WTC11 (cell line): ENCODE data around the gene WWOX. TPM values are rescaled to one million over a fixed set of nuclear protein-coding genes. Genes with fewer than 3 reads are reported as not detected.

Source experiments
- ATAC-seq: fragments of 200-7000 bp; cut with Tn5 transposase; 2 replicates; pipeline ENCODE4 v1.10.0; 2021; ENCODE audit warnings: mild to moderate bottlenecking, moderate library complexity
- CTCF ChIA-PET: fragments of 300-600 bp; sonication (Branson Sonifier 250); formaldehyde crosslinking; loops from one replicate; lab custom pipeline; 2021; ENCODE audit warnings: antibody characterized with exemption; lab: Charles Lee
- POLR2A ChIA-PET: fragments of 350-600 bp; sonication (Branson Sonifier 250); formaldehyde crosslinking; loops from one replicate; lab custom pipeline; 2021; ENCODE audit warnings: antibody characterized with exemption; lab: Charles Lee
- DNase-seq: peaks from one replicate; pipeline ENCODE4 v3.0.0; 2021; ENCODE audit warnings: low spot score
- H3K27ac Mint-ChIP-seq: 2 replicates; pipeline ENCODE4 v1.8.0; 2021; ENCODE audit warnings: mixed read lengths
- H3K27me3 Mint-ChIP-seq: 2 replicates; pipeline ENCODE4 v1.8.0; 2021; ENCODE audit warnings: low read depth, mild to moderate bottlenecking, moderate library complexity, mixed read lengths
- H3K36me3 Mint-ChIP-seq: 2 replicates; pipeline ENCODE4 v1.8.0; 2021; ENCODE audit warnings: mixed read lengths
- H3K4me1 Mint-ChIP-seq: 2 replicates; pipeline ENCODE4 v1.8.0; 2022; ENCODE audit warnings: mixed read lengths
- H3K4me3 Mint-ChIP-seq: 2 replicates; pipeline ENCODE4 v1.8.0; 2021; ENCODE audit warnings: mild to moderate bottlenecking, moderate library complexity, mixed read lengths
- H3K9me3 Mint-ChIP-seq: 2 replicates; pipeline ENCODE4 v1.8.0; 2021; ENCODE audit warnings: mixed read lengths
- ATF1 ChIP-seq: sonication (generic); formaldehyde crosslinking; IDR thresholded peaks from 2 replicates; pipeline ENCODE4 v1.8.1; 2023; ENCODE audit warnings: mild to moderate bottlenecking, moderate library complexity, missing genetic modification reagents
- EMX1 ChIP-seq: fragments of 250-450 bp; sonication (Bioruptor Pico); IDR thresholded peaks from 2 replicates; pipeline ENCODE4 v1.8.0; 2021; ENCODE audit warnings: mild to moderate bottlenecking
- JUN ChIP-seq: sonication (generic); formaldehyde crosslinking; IDR thresholded peaks from 2 replicates; pipeline ENCODE4 v1.8.0; 2023; ENCODE audit warnings: mild to moderate bottlenecking, missing genetic modification reagents
- KAT7 ChIP-seq: sonication (generic); formaldehyde crosslinking; IDR thresholded peaks from 2 replicates; pipeline ENCODE4 v1.8.1; 2023; ENCODE audit warnings: missing genetic modification reagents, mild to moderate bottlenecking, borderline replicate concordance
- MXD4 ChIP-seq: fragments of 250-450 bp; sonication (Bioruptor Pico); IDR thresholded peaks from 2 replicates; pipeline ENCODE4 v1.8.0; 2021; ENCODE audit warnings: mild to moderate bottlenecking, moderate library complexity, borderline replicate concordance
- SOX15 ChIP-seq: fragments of 250-450 bp; sonication (Bioruptor Pico); IDR thresholded peaks from 2 replicates; pipeline ENCODE4 v1.9.0; 2021; ENCODE audit warnings: mild to moderate bottlenecking
- ZBTB21 ChIP-seq: sonication (generic); formaldehyde crosslinking; IDR thresholded peaks from 2 replicates; pipeline ENCODE4 v1.8.1; 2023; ENCODE audit warnings: mild to moderate bottlenecking, missing genetic modification reagents, borderline replicate concordance
- ZNF121 ChIP-seq: sonication (generic); formaldehyde crosslinking; IDR thresholded peaks from 2 replicates; pipeline ENCODE4 v1.8.0; 2023; ENCODE audit warnings: missing genetic modification reagents
- ZNF232 ChIP-seq: sonication (generic); formaldehyde crosslinking; IDR thresholded peaks from 2 replicates; pipeline ENCODE4 v1.8.0; 2022; ENCODE audit warnings: mild to moderate bottlenecking, missing genetic modification reagents
- total RNA-seq: library from RNA; stranded (reverse); gene quantifications from 3 replicates; pipeline ENCODE4 v1.2.3, GENCODE V29; 2021
- TF ChIP-seq, protein P1 (sequence below): sonication (generic); formaldehyde crosslinking; IDR thresholded peaks from 2 replicates; pipeline ENCODE4 v1.8.1; 2023; ENCODE audit warnings: mild to moderate bottlenecking, missing genetic modification reagents, moderate library complexity
- TF ChIP-seq, protein P2 (sequence below): sonication (generic); formaldehyde crosslinking; IDR thresholded peaks from 2 replicates; pipeline ENCODE4 v1.8.1; 2022; ENCODE audit warnings: missing genetic modification reagents, borderline replicate concordance
- TF ChIP-seq, protein P3 (sequence below): fragments of 250-450 bp; sonication (Bioruptor Pico); IDR thresholded peaks from 2 replicates; pipeline ENCODE4 v1.8.0; 2021; ENCODE audit warnings: mild to moderate bottlenecking
- TF ChIP-seq, protein P4 (sequence below): sonication (generic); formaldehyde crosslinking; IDR thresholded peaks from 2 replicates; pipeline ENCODE4 v1.8.1; 2022; ENCODE audit warnings: mild to moderate bottlenecking, missing genetic modification reagents, moderate library complexity, borderline replicate concordance
- TF ChIP-seq, protein P5 (sequence below): sonication (generic); formaldehyde crosslinking; IDR thresholded peaks from 2 replicates; pipeline ENCODE4 v1.8.1; 2023; ENCODE audit warnings: mild to moderate bottlenecking, missing genetic modification reagents, borderline replicate concordance
- TF ChIP-seq, protein P6 (sequence below): sonication (generic); formaldehyde crosslinking; IDR thresholded peaks from 2 replicates; pipeline ENCODE4 v1.8.0; 2022; ENCODE audit warnings: mild to moderate bottlenecking, missing genetic modification reagents

The WWOX gene
- total RNA-seq, 1 experiment from 2014 or later, result 15.7 TPM

DNA sequence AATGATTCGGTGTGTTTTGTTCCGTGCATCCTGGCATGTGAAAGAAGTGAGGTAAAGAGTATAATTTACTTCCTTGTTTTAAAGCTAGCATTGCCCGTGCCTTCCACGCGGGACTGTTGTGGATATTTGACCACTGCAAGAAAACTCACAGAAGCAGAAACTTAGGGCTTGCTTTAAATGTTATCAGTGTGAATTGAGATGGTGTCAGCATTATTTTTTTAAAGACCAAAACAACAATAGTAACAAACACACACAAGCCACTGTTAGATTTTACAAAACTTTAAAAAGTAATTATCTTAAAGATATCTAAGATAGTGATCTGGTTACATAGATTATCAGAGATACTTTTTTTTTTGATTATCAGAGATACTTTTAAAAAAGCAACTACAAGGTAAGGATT, 47.4 kb downstream of the WWOX start (continued):
- TF ChIP-seq JUN (CRISPR knock-in tag), result no peak
- no peak for TF ChIP-seq SOX15 (CRISPR knock-in tag)

DNA sequence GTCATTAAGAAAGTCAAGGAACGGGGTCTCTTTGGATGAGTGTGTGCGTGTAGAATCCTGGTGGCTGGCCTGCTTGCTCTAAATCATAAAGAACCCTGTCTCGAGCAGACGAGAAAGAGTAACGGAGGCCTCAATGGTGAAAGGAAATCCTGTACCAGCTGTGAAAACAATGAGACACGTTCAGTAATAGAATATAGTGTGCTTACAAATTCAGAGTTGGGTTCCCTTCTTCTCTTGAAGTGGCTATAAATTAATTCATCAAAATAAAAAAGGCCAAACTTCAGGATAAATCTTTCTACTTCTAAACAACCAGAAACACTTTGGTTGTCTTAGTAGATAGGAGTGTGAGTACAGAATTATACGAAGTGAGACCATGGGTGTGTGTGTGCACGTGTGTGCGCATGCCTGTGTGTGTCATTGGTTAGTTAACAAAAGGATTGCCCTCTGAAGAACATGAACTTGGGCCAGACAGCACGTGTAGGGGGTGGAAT, 48.5 kb downstream of the WWOX start:
- H3K36me3 Mint-ChIP-seq, result no peaks in the 10 kb centered on the region
- no peaks in the 10 kb centered on the region for H3K4me1 Mint-ChIP-seq
- TF ChIP-seq KAT7 (CRISPR knock-in tag), result no peak
- TF ChIP-seq, protein P1, sequence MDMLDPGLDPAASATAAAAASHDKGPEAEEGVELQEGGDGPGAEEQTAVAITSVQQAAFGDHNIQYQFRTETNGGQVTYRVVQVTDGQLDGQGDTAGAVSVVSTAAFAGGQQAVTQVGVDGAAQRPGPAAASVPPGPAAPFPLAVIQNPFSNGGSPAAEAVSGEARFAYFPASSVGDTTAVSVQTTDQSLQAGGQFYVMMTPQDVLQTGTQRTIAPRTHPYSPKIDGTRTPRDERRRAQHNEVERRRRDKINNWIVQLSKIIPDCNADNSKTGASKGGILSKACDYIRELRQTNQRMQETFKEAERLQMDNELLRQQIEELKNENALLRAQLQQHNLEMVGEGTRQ, result no peak
- no peak for TF ChIP-seq JUN (CRISPR knock-in tag)
- TF ChIP-seq, protein P2, sequence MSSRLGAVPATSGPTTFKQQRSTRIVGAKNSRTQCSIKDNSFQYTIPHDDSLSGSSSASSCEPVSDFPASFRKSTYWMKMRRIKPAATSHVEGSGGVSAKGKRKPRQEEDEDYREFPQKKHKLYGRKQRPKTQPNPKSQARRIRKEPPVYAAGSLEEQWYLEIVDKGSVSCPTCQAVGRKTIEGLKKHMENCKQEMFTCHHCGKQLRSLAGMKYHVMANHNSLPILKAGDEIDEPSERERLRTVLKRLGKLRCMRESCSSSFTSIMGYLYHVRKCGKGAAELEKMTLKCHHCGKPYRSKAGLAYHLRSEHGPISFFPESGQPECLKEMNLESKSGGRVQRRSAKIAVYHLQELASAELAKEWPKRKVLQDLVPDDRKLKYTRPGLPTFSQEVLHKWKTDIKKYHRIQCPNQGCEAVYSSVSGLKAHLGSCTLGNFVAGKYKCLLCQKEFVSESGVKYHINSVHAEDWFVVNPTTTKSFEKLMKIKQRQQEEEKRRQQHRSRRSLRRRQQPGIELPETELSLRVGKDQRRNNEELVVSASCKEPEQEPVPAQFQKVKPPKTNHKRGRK (CRISPR knock-in tag), result no peak
- TF ChIP-seq ATF1 (CRISPR knock-in tag), result no peak
- TF ChIP-seq MXD4 (CRISPR knock-in tag), result no peak
- ChIA-PET CTCF (interaction anchor here (0.5 kb wide), 1 partner anchor 13 kb away, joined by 3 read pairs; no protein-coding TSS in a partner anchor), POLR2A (no interaction called here)
- H3K9me3 Mint-ChIP-seq, result peaks cover 5% of the 10 kb centered on the region
- no peak for DNase-seq
- no peaks in the 10 kb centered on the region for H3K27me3 Mint-ChIP-seq
- ATAC-seq, result no peak
- H3K27ac Mint-ChIP-seq, result no peak overlapping the region
- no peak overlapping the region for H3K4me3 Mint-ChIP-seq

DNA sequence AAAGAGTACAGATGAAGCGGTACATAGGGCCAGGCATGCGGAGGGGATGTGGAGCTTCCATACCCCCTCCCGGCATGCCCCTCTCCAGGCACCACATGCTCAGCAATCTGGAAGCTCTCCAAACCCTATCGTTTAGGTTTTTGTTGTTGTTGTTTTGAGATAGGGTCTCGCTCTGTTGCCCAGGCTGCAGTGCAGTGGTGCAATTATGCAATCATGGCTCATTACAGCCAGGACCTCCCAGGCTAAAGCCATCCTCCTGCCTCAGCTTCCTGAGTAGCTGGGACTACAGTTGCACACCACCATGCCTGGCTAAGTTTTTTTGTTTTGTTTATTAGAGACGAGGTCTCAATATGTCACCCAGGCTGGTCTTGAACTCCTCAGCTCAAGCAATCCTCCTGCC, 50.8 kb downstream of the WWOX start:
- POLR2A ChIA-PET, result no interaction called here
- Mint-ChIP-seq H3K4me3 (no peak overlapping the region), H3K36me3 (no peaks in the 10 kb centered on the region), H3K4me1 (no peaks in the 10 kb centered on the region), H3K9me3 (peaks cover 5% of the 10 kb centered on the region), H3K27ac (no peak overlapping the region)
- DNase-seq (no peak), ATAC-seq (no peak)
- TF ChIP-seq, protein P3, sequence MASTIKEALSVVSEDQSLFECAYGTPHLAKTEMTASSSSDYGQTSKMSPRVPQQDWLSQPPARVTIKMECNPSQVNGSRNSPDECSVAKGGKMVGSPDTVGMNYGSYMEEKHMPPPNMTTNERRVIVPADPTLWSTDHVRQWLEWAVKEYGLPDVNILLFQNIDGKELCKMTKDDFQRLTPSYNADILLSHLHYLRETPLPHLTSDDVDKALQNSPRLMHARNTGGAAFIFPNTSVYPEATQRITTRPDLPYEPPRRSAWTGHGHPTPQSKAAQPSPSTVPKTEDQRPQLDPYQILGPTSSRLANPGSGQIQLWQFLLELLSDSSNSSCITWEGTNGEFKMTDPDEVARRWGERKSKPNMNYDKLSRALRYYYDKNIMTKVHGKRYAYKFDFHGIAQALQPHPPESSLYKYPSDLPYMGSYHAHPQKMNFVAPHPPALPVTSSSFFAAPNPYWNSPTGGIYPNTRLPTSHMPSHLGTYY (CRISPR knock-in tag), result no peak
- TF ChIP-seq ZBTB21 (CRISPR knock-in tag), result no peak
- TF ChIP-seq ZNF121, result 0 out of 2 replicates have a peak, but pooled peaks have one; percentile 57
- TF ChIP-seq, protein P4, sequence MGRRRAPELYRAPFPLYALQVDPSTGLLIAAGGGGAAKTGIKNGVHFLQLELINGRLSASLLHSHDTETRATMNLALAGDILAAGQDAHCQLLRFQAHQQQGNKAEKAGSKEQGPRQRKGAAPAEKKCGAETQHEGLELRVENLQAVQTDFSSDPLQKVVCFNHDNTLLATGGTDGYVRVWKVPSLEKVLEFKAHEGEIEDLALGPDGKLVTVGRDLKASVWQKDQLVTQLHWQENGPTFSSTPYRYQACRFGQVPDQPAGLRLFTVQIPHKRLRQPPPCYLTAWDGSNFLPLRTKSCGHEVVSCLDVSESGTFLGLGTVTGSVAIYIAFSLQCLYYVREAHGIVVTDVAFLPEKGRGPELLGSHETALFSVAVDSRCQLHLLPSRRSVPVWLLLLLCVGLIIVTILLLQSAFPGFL, result no peak
- TF ChIP-seq, protein P5, sequence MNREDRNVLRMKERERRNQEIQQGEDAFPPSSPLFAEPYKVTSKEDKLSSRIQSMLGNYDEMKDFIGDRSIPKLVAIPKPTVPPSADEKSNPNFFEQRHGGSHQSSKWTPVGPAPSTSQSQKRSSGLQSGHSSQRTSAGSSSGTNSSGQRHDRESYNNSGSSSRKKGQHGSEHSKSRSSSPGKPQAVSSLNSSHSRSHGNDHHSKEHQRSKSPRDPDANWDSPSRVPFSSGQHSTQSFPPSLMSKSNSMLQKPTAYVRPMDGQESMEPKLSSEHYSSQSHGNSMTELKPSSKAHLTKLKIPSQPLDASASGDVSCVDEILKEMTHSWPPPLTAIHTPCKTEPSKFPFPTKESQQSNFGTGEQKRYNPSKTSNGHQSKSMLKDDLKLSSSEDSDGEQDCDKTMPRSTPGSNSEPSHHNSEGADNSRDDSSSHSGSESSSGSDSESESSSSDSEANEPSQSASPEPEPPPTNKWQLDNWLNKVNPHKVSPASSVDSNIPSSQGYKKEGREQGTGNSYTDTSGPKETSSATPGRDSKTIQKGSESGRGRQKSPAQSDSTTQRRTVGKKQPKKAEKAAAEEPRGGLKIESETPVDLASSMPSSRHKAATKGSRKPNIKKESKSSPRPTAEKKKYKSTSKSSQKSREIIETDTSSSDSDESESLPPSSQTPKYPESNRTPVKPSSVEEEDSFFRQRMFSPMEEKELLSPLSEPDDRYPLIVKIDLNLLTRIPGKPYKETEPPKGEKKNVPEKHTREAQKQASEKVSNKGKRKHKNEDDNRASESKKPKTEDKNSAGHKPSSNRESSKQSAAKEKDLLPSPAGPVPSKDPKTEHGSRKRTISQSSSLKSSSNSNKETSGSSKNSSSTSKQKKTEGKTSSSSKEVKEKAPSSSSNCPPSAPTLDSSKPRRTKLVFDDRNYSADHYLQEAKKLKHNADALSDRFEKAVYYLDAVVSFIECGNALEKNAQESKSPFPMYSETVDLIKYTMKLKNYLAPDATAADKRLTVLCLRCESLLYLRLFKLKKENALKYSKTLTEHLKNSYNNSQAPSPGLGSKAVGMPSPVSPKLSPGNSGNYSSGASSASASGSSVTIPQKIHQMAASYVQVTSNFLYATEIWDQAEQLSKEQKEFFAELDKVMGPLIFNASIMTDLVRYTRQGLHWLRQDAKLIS, result no peak
- TF ChIP-seq ZNF232 (CRISPR knock-in tag), result no peak
- TF ChIP-seq EMX1 (CRISPR knock-in tag), result no peak
- TF ChIP-seq, protein P6, sequence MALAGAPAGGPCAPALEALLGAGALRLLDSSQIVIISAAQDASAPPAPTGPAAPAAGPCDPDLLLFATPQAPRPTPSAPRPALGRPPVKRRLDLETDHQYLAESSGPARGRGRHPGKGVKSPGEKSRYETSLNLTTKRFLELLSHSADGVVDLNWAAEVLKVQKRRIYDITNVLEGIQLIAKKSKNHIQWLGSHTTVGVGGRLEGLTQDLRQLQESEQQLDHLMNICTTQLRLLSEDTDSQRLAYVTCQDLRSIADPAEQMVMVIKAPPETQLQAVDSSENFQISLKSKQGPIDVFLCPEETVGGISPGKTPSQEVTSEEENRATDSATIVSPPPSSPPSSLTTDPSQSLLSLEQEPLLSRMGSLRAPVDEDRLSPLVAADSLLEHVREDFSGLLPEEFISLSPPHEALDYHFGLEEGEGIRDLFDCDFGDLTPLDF, result no peak
- TF ChIP-seq, all 79 proteins: peak for 1
- no peaks in the 10 kb centered on the region for H3K27me3 Mint-ChIP-seq
- CTCF ChIA-PET, result no interaction called here
